ENCODE measurements around the gene HEXB. TPM values are rescaled to one million over a fixed set of nuclear protein-coding genes. Genes with fewer than 3 reads are reported as not detected.
A peak's percentile ranks its signal among the peaks of the same experiment; 100 is the strongest.

Gene HEXB
- total RNA-seq, 1 donor from 2014 or later, result 61.2 TPM

DNA sequence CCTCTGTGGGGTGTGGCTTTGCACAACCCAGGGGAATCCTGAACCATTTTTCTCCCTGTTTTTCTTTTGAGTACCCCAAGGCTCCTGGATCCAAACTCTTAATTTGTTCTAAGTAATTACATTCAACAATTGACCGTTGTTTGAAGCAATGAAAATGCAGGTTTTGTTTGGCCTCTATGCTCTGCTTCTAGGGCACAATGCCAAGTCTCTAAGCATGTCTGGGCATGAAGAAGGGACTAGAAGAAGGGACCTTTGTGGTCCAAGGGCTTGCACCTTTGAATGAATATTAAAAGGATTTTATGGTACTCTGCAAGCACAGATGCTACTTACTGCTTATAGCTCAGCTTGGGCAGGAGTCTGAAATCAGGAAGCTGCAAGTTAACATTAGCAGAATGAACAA lies 37.9 kb upstream of the HEXB start:
- H3K4me1 Mint-ChIP-seq, result peaks cover 5% of the 10 kb centered on the region
- no peaks in the 10 kb centered on the region for H3K9me3 Mint-ChIP-seq
- H3K4me3 Mint-ChIP-seq, result no peak overlapping the region
- H3K27ac Mint-ChIP-seq, result no peak overlapping the region
- H3K27me3 Mint-ChIP-seq, result peaks cover 49% of the 10 kb centered on the region
- no peaks in the 10 kb centered on the region for H3K36me3 Mint-ChIP-seq (ENCODE audit: low read depth)
- intact Hi-C loops (cut with micrococcal nuclease), result loop anchor here (5.0 to 10.0 kb wide), 5 partner anchors 252 to 1145 kb away; partner anchors contain the start of genes ANKRA2 and UTP15
- DNase-seq, result no peak

GRCh38 chr5:74648835-74649293 lies 36.2 kb upstream of the HEXB start:
- H3K27ac Mint-ChIP-seq, result no peak overlapping the region
- H3K4me1 Mint-ChIP-seq, result peaks cover 1% of the 10 kb centered on the region
- no peaks in the 10 kb centered on the region for H3K9me3 Mint-ChIP-seq
- H3K36me3 Mint-ChIP-seq (ENCODE audit: low read depth), result no peaks in the 10 kb centered on the region
- no peak overlapping the region for H3K4me3 Mint-ChIP-seq
- H3K27me3 Mint-ChIP-seq, result peaks cover 35% of the 10 kb centered on the region
- intact Hi-C loops (cut with micrococcal nuclease), result loop anchor here (1.0 to 10.0 kb wide), 7 partner anchors 254 to 1147 kb away; partner anchors contain the start of genes ANKRA2 and UTP15
- peak; percentile 83 for DNase-seq

- Mint-ChIP-seq H3K4me3 (no peak overlapping the region), H3K27ac (no peak overlapping the region), H3K9me3 (no peaks in the 10 kb centered on the region), H3K4me1 (peaks cover 1% of the 10 kb centered on the region), H3K27me3 (peaks cover 30% of the 10 kb centered on the region), H3K36me3 (ENCODE audit: low read depth) (no peaks in the 10 kb centered on the region)
- DNase-seq, result no peak
- intact Hi-C loops (cut with micrococcal nuclease), result loop anchor here (1.0 to 10.0 kb wide), 7 partner anchors 255 to 1147 kb away; partner anchors contain the start of genes ANKRA2 and UTP15
These were observed 35.5 kb upstream of the HEXB start for GRCh38 chr5:74649421-74649973.

GRCh38 chr5:74651710-74652109 lies 33.3 kb upstream of the HEXB start:
- intact Hi-C loops (cut with micrococcal nuclease), result no loop called here
- H3K36me3 Mint-ChIP-seq (ENCODE audit: low read depth), result no peaks in the 10 kb centered on the region
- DNase-seq, result no peak
- no peak overlapping the region for H3K4me3 Mint-ChIP-seq
- no peaks in the 10 kb centered on the region for H3K9me3 Mint-ChIP-seq
- peaks cover 23% of the 10 kb centered on the region for H3K27me3 Mint-ChIP-seq
- H3K4me1 Mint-ChIP-seq, result peaks cover 1% of the 10 kb centered on the region
- no peak overlapping the region for H3K27ac Mint-ChIP-seq

- no peak for DNase-seq
- Mint-ChIP-seq H3K4me1 (peaks cover 1% of the 10 kb centered on the region), H3K27me3 (peaks cover 20% of the 10 kb centered on the region), H3K4me3 (no peak overlapping the region), H3K27ac (no peak overlapping the region), H3K36me3 (ENCODE audit: low read depth) (no peaks in the 10 kb centered on the region), H3K9me3 (no peaks in the 10 kb centered on the region)
- intact Hi-C loops (cut with micrococcal nuclease), result no loop called here
These were observed 32.5 kb upstream of the HEXB start for GRCh38 chr5:74652576-74652975.

DNA sequence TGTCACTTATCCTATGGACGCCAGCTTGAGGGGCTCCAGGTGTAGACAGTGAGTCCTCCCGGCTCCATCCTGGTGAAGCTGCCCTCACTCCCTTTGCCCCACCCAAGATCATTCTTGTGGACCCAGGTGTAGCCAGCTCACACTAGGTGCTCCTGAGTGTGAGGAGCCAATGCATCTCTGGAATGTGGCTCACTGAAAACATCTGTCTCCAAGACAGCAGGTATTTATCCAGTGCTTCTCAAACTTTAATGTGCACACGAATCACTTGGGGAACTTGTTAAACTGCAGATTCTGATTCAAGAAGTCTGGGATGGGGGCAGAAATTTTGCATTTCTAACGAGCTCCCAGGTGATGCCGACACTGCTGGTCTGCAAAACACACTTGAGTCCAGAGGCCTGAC lies 31.0 kb upstream of the HEXB start:
- Mint-ChIP-seq H3K4me3 (no peak overlapping the region), H3K36me3 (ENCODE audit: low read depth) (no peaks in the 10 kb centered on the region), H3K4me1 (no peaks in the 10 kb centered on the region), H3K27me3 (peaks cover 23% of the 10 kb centered on the region), H3K27ac (no peak overlapping the region), H3K9me3 (no peaks in the 10 kb centered on the region)
- no peak for DNase-seq
- intact Hi-C loops (cut with micrococcal nuclease), result no loop called here

GRCh38 chr5:74655206-74655605 lies 29.8 kb upstream of the HEXB start:
- no peaks in the 10 kb centered on the region for H3K9me3 Mint-ChIP-seq
- H3K4me1 Mint-ChIP-seq, result no peaks in the 10 kb centered on the region
- H3K27ac Mint-ChIP-seq, result no peak overlapping the region
- no peaks in the 10 kb centered on the region for H3K36me3 Mint-ChIP-seq (ENCODE audit: low read depth)
- intact Hi-C loops (cut with micrococcal nuclease), result no loop called here
- no peak for DNase-seq
- no peak overlapping the region for H3K4me3 Mint-ChIP-seq
- peaks cover 27% of the 10 kb centered on the region for H3K27me3 Mint-ChIP-seq

- Mint-ChIP-seq H3K36me3 (ENCODE audit: low read depth) (no peaks in the 10 kb centered on the region), H3K4me3 (no peak overlapping the region), H3K9me3 (no peaks in the 10 kb centered on the region), H3K27ac (no peak overlapping the region), H3K27me3 (peaks cover 31% of the 10 kb centered on the region), H3K4me1 (no peaks in the 10 kb centered on the region)
- DNase-seq, result no peak
- intact Hi-C loops (cut with micrococcal nuclease), result no loop called here
These were observed 29.3 kb upstream of the HEXB start for GRCh38 chr5:74655716-74656115.

- Mint-ChIP-seq H3K27ac (no peak overlapping the region), H3K4me3 (no peak overlapping the region), H3K36me3 (ENCODE audit: low read depth) (no peaks in the 10 kb centered on the region)
These were observed 27.9 kb upstream of the HEXB start for GRCh38 chr5:74657165-74657564.

DNA sequence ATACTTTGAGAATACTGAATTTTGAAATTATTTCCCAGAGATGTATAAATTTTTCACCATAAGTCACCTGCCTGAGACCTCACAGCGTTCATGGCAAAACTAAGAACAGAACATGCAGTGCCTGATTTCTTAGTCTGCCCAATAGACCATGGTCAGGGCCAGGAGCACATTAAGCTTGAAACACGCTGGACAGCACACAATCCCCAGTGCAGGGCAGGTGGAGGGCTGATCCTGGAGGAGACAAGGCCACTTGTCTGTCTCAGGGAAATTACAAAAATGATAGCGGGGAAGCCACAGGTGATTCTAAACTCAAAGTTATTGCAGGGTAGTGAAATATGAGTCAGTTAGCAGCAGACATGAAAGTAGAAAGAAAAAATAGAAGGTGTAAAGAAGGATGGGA lies 25.9 kb upstream of the HEXB start:
- Mint-ChIP-seq H3K36me3 (ENCODE audit: low read depth) (no peaks in the 10 kb centered on the region), H3K4me1 (no peaks in the 10 kb centered on the region), H3K9me3 (no peaks in the 10 kb centered on the region), H3K27me3 (peaks cover 36% of the 10 kb centered on the region), H3K27ac (no peak overlapping the region), H3K4me3 (no peak overlapping the region)
- intact Hi-C loops (cut with micrococcal nuclease), result no loop called here
- DNase-seq, result no peak

More at GRCh38 chr5:74657165-74657564, 27.9 kb upstream of the HEXB start:
- no peaks in the 10 kb centered on the region for H3K4me1 Mint-ChIP-seq
- H3K9me3 Mint-ChIP-seq, result no peaks in the 10 kb centered on the region
- intact Hi-C loops (cut with micrococcal nuclease), result no loop called here
- DNase-seq, result no peak
- peaks cover 30% of the 10 kb centered on the region for H3K27me3 Mint-ChIP-seq

DNA sequence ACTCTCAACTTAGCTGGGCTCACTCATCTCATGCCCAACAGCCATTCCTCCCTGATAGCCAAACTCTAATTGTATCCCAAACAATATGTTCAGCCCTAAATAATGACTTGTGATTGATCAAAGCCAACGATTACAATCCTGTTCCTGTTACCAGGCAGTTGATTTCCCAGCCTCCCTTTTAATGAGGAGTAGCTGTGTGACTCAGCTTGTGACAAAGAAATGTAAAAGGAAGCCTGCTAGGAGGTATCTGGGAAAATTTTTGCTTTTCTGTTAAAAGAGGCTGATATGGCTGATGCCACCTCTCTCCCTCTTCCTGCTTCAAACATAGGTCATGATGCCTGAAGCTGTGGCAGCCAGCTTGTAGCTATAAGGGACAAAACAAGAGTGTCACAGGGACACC lies 24.9 kb upstream of the HEXB start:
- DNase-seq, result no peak
- H3K4me1 Mint-ChIP-seq, result no peaks in the 10 kb centered on the region
- H3K27ac Mint-ChIP-seq, result no peak overlapping the region
- H3K4me3 Mint-ChIP-seq, result no peak overlapping the region
- intact Hi-C loops (cut with micrococcal nuclease), result no loop called here
- peaks cover 35% of the 10 kb centered on the region for H3K27me3 Mint-ChIP-seq
- H3K36me3 Mint-ChIP-seq (ENCODE audit: low read depth), result no peaks in the 10 kb centered on the region
- H3K9me3 Mint-ChIP-seq, result no peaks in the 10 kb centered on the region

DNA sequence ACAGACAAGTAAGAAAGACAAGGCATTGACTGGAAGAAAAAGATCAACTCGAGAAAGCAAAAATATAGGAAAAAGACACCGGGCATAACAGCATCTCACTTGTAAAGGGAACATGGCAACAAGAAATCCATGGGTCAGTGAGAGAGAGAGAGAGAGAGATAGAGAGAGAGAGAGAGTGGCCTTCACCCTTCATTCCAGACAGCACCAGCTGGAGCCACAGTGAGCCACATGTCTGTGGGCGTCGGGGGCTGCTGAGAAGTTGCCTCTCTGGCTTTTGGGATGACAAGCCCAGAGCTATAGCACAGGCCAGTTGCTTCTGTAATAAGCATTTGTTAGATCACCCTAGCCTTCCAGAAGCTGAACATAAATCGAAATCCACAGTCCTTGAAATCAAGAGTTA lies 24.2 kb upstream of the HEXB start:
- peaks cover 42% of the 10 kb centered on the region for H3K27me3 Mint-ChIP-seq
- intact Hi-C loops (cut with micrococcal nuclease), result no loop called here
- DNase-seq, result no peak
- no peaks in the 10 kb centered on the region for H3K9me3 Mint-ChIP-seq
- no peaks in the 10 kb centered on the region for H3K4me1 Mint-ChIP-seq
- no peaks in the 10 kb centered on the region for H3K36me3 Mint-ChIP-seq (ENCODE audit: low read depth)
- no peak overlapping the region for H3K27ac Mint-ChIP-seq
- H3K4me3 Mint-ChIP-seq, result no peak overlapping the region

DNA sequence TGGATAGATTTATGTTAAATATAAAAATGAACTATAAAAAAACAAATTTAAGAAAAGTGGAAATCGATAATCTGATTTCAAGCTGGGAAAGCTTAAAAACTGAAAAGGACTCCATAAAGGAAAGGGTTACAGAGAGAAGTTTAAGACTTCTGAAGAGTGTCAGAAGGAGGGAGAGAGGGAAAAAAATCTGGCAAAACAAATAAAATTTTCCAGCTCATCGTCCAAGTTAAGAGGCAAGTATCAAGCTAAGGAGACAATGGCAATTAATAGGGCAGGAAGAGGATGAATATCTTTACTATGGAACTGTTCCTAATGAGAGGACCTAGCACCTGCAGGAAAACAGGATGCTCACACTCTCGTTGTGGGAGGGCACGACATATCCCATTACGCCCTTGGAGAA lies 20.5 kb upstream of the HEXB start:
- no peaks in the 10 kb centered on the region for H3K4me1 Mint-ChIP-seq
- DNase-seq, result no peak
- no peaks in the 10 kb centered on the region for H3K9me3 Mint-ChIP-seq
- no peak overlapping the region for H3K27ac Mint-ChIP-seq
- no peaks in the 10 kb centered on the region for H3K36me3 Mint-ChIP-seq (ENCODE audit: low read depth)
- H3K4me3 Mint-ChIP-seq, result no peak overlapping the region
- peaks cover 43% of the 10 kb centered on the region for H3K27me3 Mint-ChIP-seq
- intact Hi-C loops (cut with micrococcal nuclease), result no loop called here

DNA sequence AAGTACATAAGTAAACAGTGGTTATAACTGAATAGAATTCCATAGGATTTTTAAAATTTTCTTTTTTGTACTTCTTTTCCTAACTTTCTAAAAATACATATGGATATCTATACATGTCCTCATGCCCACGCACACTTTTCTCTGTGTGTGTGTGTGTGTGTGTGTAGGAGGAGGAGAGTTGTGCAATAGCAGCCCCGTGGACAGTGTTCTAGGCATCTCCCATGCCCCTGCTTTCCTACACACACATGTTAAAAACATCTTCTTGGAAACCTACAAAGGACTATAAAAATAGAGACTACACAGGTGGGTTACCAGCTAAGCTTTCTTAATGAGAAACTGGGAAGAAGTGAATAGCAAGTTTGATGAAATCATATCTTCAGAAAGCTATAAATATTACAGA lies 19.8 kb upstream of the HEXB start:
- no peaks in the 10 kb centered on the region for H3K4me1 Mint-ChIP-seq

DNA sequence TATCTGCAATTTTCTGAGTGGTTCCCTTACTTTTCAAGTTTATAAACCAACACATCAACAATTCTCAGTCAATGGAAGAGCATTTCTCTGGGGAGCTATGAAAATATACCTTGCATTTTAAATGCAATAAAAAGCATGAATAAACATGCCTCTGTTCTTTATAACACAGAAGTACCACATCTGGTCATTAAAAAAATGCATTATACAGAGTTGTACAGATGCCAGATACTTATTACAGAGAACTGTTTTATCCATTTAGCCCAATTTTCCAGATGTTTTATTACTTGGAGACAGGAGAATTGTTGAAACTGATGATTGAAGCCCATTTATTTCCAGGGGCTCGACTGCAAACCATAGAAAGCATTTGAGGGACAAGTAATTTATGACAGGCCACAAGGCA lies 19.2 kb upstream of the HEXB start:
- intact Hi-C loops (cut with micrococcal nuclease), result no loop called here
- peaks cover 36% of the 10 kb centered on the region for H3K27me3 Mint-ChIP-seq
- no peaks in the 10 kb centered on the region for H3K36me3 Mint-ChIP-seq (ENCODE audit: low read depth)
- H3K27ac Mint-ChIP-seq, result no peak overlapping the region
- no peak for DNase-seq
- H3K4me3 Mint-ChIP-seq, result no peak overlapping the region
- no peaks in the 10 kb centered on the region for H3K4me1 Mint-ChIP-seq
- no peaks in the 10 kb centered on the region for H3K9me3 Mint-ChIP-seq

More for the DNA sequence above, 19.8 kb upstream of the HEXB start:
- H3K36me3 Mint-ChIP-seq (ENCODE audit: low read depth), result no peaks in the 10 kb centered on the region
- intact Hi-C loops (cut with micrococcal nuclease), result no loop called here
- no peak overlapping the region for H3K27ac Mint-ChIP-seq
- no peak for DNase-seq
- H3K27me3 Mint-ChIP-seq, result peaks cover 41% of the 10 kb centered on the region
- H3K9me3 Mint-ChIP-seq, result no peaks in the 10 kb centered on the region
- no peak overlapping the region for H3K4me3 Mint-ChIP-seq
